Epithelial cell of proximal tubule (primary cell): ENCODE measurements around the gene FBXW5. TPM values are rescaled to one million over a fixed set of nuclear protein-coding genes. Genes with fewer than 3 reads are reported as not detected.

Experiments used
- DNase-seq: peaks from one replicate; pipeline ENCODE4 v3.0.0-alpha.2; 2011; ENCODE audit warnings: low read depth
- H3K4me3 ChIP-seq: 2 replicates; pipeline ENCODE4 v1.5.1; 2011; ENCODE audit warnings: low read depth, mild to moderate bottlenecking, low read length
- CTCF ChIP-seq: conservative IDR thresholded peaks from 2 replicates; pipeline ENCODE4 v1.5.1; 2012; ENCODE audit warnings: low read depth, mild to moderate bottlenecking, low read length
- total RNA-seq: library from RNA; depleted of rRNA; stranded (reverse); fragments of >200 nt; gene quantifications from 2 replicates; pipeline ENCODE4 v1.2.3, GENCODE V29; 2015

The FBXW5 gene
- total RNA-seq, 1 donor from 2014 or later = 124 TPM

DNA sequence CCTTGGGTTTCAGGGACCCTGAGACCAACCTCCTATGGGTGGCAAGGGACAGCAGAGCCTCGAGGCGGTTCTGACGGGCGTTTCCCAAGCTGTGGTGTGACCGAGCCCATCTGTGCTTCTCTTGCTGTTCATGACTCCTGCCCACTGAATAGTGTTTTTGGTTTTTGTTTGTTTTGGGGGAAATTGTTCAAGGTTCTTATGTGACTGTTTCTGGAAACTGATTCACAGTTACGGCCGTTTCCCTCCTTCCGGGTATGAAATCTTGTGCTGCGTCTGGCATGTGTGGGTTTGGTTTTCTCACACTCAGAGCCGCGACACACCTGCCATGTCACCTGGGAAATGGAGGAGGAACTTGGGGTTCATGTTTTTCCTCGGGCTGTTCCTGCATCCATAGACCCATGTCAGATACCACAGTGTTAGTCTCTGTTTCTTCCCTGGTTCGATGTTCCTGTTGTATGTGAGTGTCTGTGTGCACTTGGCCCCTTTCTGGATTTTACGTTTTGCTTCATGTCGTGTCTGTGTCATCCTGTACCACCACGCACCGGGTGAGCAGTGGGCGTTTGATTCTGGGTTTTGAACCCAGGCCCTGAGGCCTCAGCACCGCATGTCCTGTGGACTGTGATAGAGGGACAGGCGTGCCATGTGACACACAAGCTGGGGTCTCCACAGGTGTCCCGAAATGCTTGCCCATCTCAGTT lies 28.8 kb downstream of the FBXW5 start:
- H3K4me3 ChIP-seq = no peak overlapping the region
- DNase-seq = no peak
- TF ChIP-seq CTCF = no peak

DNA sequence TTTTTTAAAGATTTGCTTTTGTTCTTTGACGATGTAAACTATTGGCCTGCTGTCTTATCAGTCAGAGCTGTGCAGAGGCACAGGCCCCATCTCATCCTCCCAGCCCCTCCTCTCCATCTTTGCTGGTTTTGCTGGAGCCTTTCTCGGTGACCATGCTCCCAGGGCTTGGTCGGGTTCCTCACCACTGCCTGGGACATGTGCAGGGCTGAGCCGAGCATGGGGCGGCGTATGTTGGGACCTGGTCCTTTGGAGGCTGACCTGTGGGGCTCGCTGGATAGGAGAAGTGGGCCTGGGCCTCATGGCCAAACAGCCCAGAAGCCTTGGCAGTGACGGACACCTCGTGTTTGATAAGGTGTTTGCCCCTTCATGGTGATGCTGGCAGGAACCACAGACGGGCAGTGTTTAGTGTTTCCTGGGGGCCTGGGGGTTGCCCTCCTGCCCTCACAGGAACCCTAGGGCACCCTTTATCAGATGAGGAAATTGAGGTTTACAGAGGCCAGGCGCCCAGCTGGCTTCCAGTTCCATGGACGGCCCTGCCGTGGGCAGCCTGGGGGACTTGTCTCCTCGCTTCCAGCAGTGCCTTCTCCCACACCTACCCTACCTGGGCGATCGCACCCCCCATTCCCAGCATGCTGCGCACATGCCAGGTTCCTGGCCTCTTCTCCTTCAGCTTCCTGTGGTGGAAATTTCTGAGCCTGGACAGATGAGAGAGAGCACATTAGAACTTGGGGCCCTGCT lies 30.7 kb downstream of the FBXW5 start:
- no peak overlapping the region for H3K4me3 ChIP-seq
- TF ChIP-seq CTCF = no peak
- no peak for DNase-seq

GRCh38 chr9:136910901-136911245 lies 33.7 kb downstream of the FBXW5 start:
- no peak for DNase-seq
- H3K4me3 ChIP-seq = no peak overlapping the region
- TF ChIP-seq CTCF = no peak

- no peak for DNase-seq
- no peak for TF ChIP-seq CTCF
- H3K4me3 ChIP-seq = no peak overlapping the region
These were observed 34.2 kb downstream of the FBXW5 start for GRCh38 chr9:136910197-136910900.

GRCh38 chr9:136907011-136907914 lies 37.3 kb downstream of the FBXW5 start:
- no peak for TF ChIP-seq CTCF
- no peak for DNase-seq

GRCh38 chr9:136906266-136906665 lies 38.3 kb downstream of the FBXW5 start:
- TF ChIP-seq CTCF = no peak
- H3K4me3 ChIP-seq = no peak overlapping the region
- no peak for DNase-seq

More at GRCh38 chr9:136907011-136907914, 37.3 kb downstream of the FBXW5 start:
- H3K4me3 ChIP-seq = no peak overlapping the region
